ENCODE results near the gene SF3B2. TPM values are rescaled to one million over a fixed set of nuclear protein-coding genes. Genes with fewer than 3 reads are reported as not detected.

SF3B2 gene
- total RNA-seq, 2 donors from 2014 or later: 142 TPM

- Histone ChIP-seq H3K27me3 (replicated peaks; ENCODE audit: insufficient read depth) (no peaks in the 10 kb centered on the region), H3K36me3 (no peaks in the 10 kb centered on the region), H3K27ac (no peak overlapping the region), H3K4me3 (peak overlapping the region; percentile 38), H3K4me1 (ENCODE audit: control insufficient read depth in 1 of 2, low read depth in 2 of 2) (peaks cover 13 to 26% of the 10 kb centered on the region in 2 donors), H3K9me3 (no peaks in the 10 kb centered on the region)
- no peak for ATAC-seq (ENCODE audit: insufficient number of reproducible peaks, low FRiP score, low read depth)
- TF ChIP-seq CTCF (IDR thresholded peaks at IDR 0.05): no peak
- no peak for DNase-seq (ENCODE audit: low spot score)
These were observed 48.3 kb downstream of the SF3B2 start for GRCh38 chr11:66100272-66101065.

GRCh38 chr11:66101066-66101464 is 48.9 kb downstream of the SF3B2 start:
- Histone ChIP-seq H3K27ac (no peak overlapping the region), H3K4me1 (ENCODE audit: control insufficient read depth in 1 of 2, low read depth in 2 of 2) (peaks cover 13 to 26% of the 10 kb centered on the region in 2 donors), H3K36me3 (no peaks in the 10 kb centered on the region), H3K27me3 (replicated peaks; ENCODE audit: insufficient read depth) (no peaks in the 10 kb centered on the region), H3K4me3 (no peak overlapping the region), H3K9me3 (no peaks in the 10 kb centered on the region)
- TF ChIP-seq CTCF (IDR thresholded peaks at IDR 0.05): no peak
- DNase-seq (ENCODE audit: low spot score): no peak
- no peak for ATAC-seq (ENCODE audit: insufficient number of reproducible peaks, low FRiP score, low read depth)

GRCh38 chr11:66104057-66104638 is 52.0 kb downstream of the SF3B2 start:
- ATAC-seq (ENCODE audit: insufficient number of reproducible peaks, low FRiP score, low read depth) (no peak), DNase-seq (ENCODE audit: low spot score) (no peak)
- no peaks in the 10 kb centered on the region for H3K9me3 ChIP-seq
- peaks cover 13 to 26% of the 10 kb centered on the region in 2 donors for H3K4me1 ChIP-seq (ENCODE audit: control insufficient read depth in 1 of 2, low read depth in 2 of 2)
- H3K27ac ChIP-seq: no peak overlapping the region
- no peak for TF ChIP-seq CTCF (IDR thresholded peaks at IDR 0.05)
- H3K27me3 ChIP-seq (replicated peaks; ENCODE audit: insufficient read depth): no peaks in the 10 kb centered on the region
- no peaks in the 10 kb centered on the region for H3K36me3 ChIP-seq
- H3K4me3 ChIP-seq: no peak overlapping the region

- Histone ChIP-seq H3K9me3 (no peaks in the 10 kb centered on the region), H3K4me1 (ENCODE audit: control insufficient read depth in 1 of 2, low read depth in 2 of 2) (peaks cover 3 to 12% of the 10 kb centered on the region in 2 donors), H3K4me3 (no peak overlapping the region), H3K36me3 (no peaks in the 10 kb centered on the region), H3K27ac (no peak overlapping the region), H3K27me3 (replicated peaks; ENCODE audit: insufficient read depth) (no peaks in the 10 kb centered on the region)
- DNase-seq (ENCODE audit: low spot score) (no peak), ATAC-seq (ENCODE audit: insufficient number of reproducible peaks, low FRiP score, low read depth) (no peak)
- no peak for TF ChIP-seq CTCF (IDR thresholded peaks at IDR 0.05)
These were observed 54.8 kb downstream of the SF3B2 start for GRCh38 chr11:66106786-66107599.
